Activated gamma-delta T cell treated with Interleukin-2 at 50 U/mL for 16 hours (primary cell): Measurements from ENCODE around the gene SLFNL1.

Source experiments
- DNase-seq: peaks from one replicate; pipeline ENCODE4 v3.0.0-alpha.2; 2020

Gene SLFNL1

GRCh38 chr1:41021526-41022308 is at the start of gene SLFNL1:
TSS of gene SLFNL1 (minus strand) at chr1:41021725. CDS start at chr1:41020660, 1,065 bp downstream.
- DNase-seq = no peak

GRCh38 chr1:41056907-41057306 is 35.4 kb upstream of the SLFNL1 start:
- no peak for DNase-seq

GRCh38 chr1:41053316-41053715 is 31.8 kb upstream of the SLFNL1 start:
- no peak for DNase-seq

GRCh38 chr1:41051022-41051421 is 29.5 kb upstream of the SLFNL1 start:
- no peak for DNase-seq

- no peak for DNase-seq
Measured at GRCh38 chr1:41048540-41048939, 27.0 kb upstream of the SLFNL1 start.

- DNase-seq = no peak
Measured at GRCh38 chr1:41046347-41046775, 24.8 kb upstream of the SLFNL1 start.

GRCh38 chr1:41045740-41046139 is 24.2 kb upstream of the SLFNL1 start:
- DNase-seq = no peak

- no peak for DNase-seq
Measured at GRCh38 chr1:41044187-41044586, 22.7 kb upstream of the SLFNL1 start.

GRCh38 chr1:41041614-41042270 is 20.2 kb upstream of the SLFNL1 start:
- no peak for DNase-seq

- no peak for DNase-seq
Measured at GRCh38 chr1:41038110-41038509, 16.6 kb upstream of the SLFNL1 start.

- DNase-seq = no peak
Measured at GRCh38 chr1:41037116-41037903, 15.8 kb upstream of the SLFNL1 start.

GRCh38 chr1:41033272-41033671 is 11.7 kb upstream of the SLFNL1 start:
- DNase-seq = no peak

- DNase-seq = no peak
Measured at GRCh38 chr1:41032147-41032546, 10.6 kb upstream of the SLFNL1 start.

GRCh38 chr1:41030872-41031616 is 9.5 kb upstream of the SLFNL1 start:
- no peak for DNase-seq

GRCh38 chr1:41028034-41028642 is 6.6 kb upstream of the SLFNL1 start:
- no peak for DNase-seq

GRCh38 chr1:41025979-41026819 is 4.7 kb upstream of the SLFNL1 start:
- DNase-seq = no peak

- DNase-seq = no peak
Measured at GRCh38 chr1:41024953-41025352, 3.4 kb upstream of the SLFNL1 start.

GRCh38 chr1:41023279-41023990 is 1.9 kb upstream of the SLFNL1 start:
- DNase-seq = no peak

GRCh38 chr1:41022424-41022823 is 899 bp upstream of the SLFNL1 start:
- DNase-seq = no peak

- no peak for DNase-seq
Measured at GRCh38 chr1:41020654-41021053, 871 bp downstream of the SLFNL1 start.

- no peak for DNase-seq
Measured at GRCh38 chr1:41020109-41020576, 1.4 kb downstream of the SLFNL1 start.
